Measurements from ENCODE around the gene IL34.

GRCh38 chr16:70627696-70628095 lies 18.7 kb upstream of the IL34 start:
- TF ChIP-seq EZH2 (IDR thresholded peaks at IDR 0.05) (no peak), POLR2AphosphoS5 (IDR thresholded peaks at IDR 0.05; ENCODE audit: borderline replicate concordance, low read depth, low read length) (no peak), FOXP2 (optimal IDR thresholded peaks at IDR 0.05; ENCODE audit: control extremely low read depth, extremely low read length, insufficient read depth) (no peak)
